Neural cell (in vitro differentiated cells): Measurements from ENCODE around the gene HIPK1.

ENCODE experiments used
- CTCF ChIP-seq: fragments of 450-650 bp; IDR thresholded peaks from 2 replicates; pipeline ENCODE4 v1.5.1; 2014; ENCODE audit warnings: antibody characterized with exemption, mild to moderate bottlenecking, moderate library complexity; ENCODE audit not compliant: poor library complexity, severe bottlenecking
- EZH2 ChIP-seq: fragments of 200-600, 300-800 bp; shearing (Covaris generic), sonication (generic); IDR thresholded peaks from 2 replicates; pipeline ENCODE4 v1.6.1; 2014; ENCODE audit warnings: antibody characterized with exemption, low read length, borderline replicate concordance, mild to moderate bottlenecking; ENCODE audit not compliant: insufficient read depth, poor library complexity, severe bottlenecking
- POLR2AphosphoS5 ChIP-seq: IDR thresholded peaks from 2 replicates; pipeline ENCODE4 v1.6.1; 2012
- SMC3 ChIP-seq: fragments of 450-650 bp; conservative IDR thresholded peaks from 2 replicates; pipeline ENCODE4 v1.6.1; 2014; ENCODE audit warnings: antibody characterized with exemption, mild to moderate bottlenecking, moderate library complexity; ENCODE audit not compliant: poor library complexity

GRCh38 chr1:113945329-113945728 lies 16.2 kb downstream of the HIPK1 start:
- TF ChIP-seq EZH2 (no peak), SMC3 (no peak), CTCF (no peak), POLR2AphosphoS5 (no peak)
